ENCODE measurements around the gene TEX11. TPM values are rescaled to one million over a fixed set of nuclear protein-coding genes. Genes with fewer than 3 reads are reported as not detected.
"Not testable (repeated sequence)": the region's sequence is repeated elsewhere in the genome, so short reads cannot be mapped to it uniquely, and the experiment has no call there.

The TEX11 gene
- total RNA-seq, 1 donor from 2014 or later: not detected

DNA sequence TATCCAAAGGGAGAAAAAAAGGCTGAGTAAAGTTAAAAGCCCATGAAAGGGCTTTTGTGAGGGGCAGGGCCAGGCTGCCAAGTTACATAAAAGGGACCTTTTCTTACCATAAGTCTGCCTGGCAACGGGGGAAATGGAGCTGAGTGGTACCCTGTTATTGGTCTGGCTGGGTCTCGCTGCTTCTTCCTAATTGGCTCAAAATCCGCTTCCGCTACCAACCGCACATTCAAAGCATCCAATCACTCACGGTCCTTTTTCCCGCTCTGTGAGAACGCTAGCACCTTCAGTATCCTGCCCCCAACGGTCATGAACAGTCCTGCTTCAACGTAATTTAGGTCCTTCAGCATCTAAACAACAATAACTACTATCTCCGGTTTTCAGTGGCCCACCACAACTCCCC is 611 bp downstream of the TEX11 start:
- DNase-seq (ENCODE audit: low read depth) (no peak), FAIRE-seq (peak; percentile 79)
- H3K4me1 Mint-ChIP-seq (ENCODE audit: low read depth, unreplicated experiment): no peaks in the 10 kb centered on the region
- Histone ChIP-seq H4K20me1 (ENCODE audit: insufficient read depth, low read length) (no peaks in the 10 kb centered on the region), H3K9me3 (ENCODE audit: insufficient read depth, low read depth, low read length) (no peaks in the 10 kb centered on the region), H2AFZ (ENCODE audit: low read depth, low read length) (no peak overlapping the region), H3K9ac (ENCODE audit: low read length) (no peak overlapping the region), H3K4me1 (ENCODE audit: insufficient read depth, low read length) (no peaks in the 10 kb centered on the region), H3K27ac (ENCODE audit: low read depth, low read length) (no peak overlapping the region), H3K36me3 (ENCODE audit: insufficient read depth, low read length) (no peaks in the 10 kb centered on the region), H3K79me2 (ENCODE audit: insufficient read depth, low read length) (no peaks in the 10 kb centered on the region), H3K4me2 (ENCODE audit: low read length) (no peak overlapping the region), H3K4me3 (ENCODE audit: insufficient read depth, low read depth, low read length) (no peak overlapping the region), H3K27me3 (ENCODE audit: insufficient read depth, low read length) (no peaks in the 10 kb centered on the region)
- no peaks in the 10 kb centered on the region for H3K9me3 Mint-ChIP-seq (ENCODE audit: unreplicated experiment)
- no peak overlapping the region for H3K4me3 Mint-ChIP-seq (ENCODE audit: unreplicated experiment)
- no peak overlapping the region for H3K27ac Mint-ChIP-seq (ENCODE audit: unreplicated experiment)
- TF ChIP-seq CTCF (IDR thresholded peaks at IDR 0.05; ENCODE audit: insufficient read depth, low read depth, low read length) (no peak), EZH2 (IDR thresholded peaks at IDR 0.05; ENCODE audit: insufficient read depth, low read length) (no peak)
- H3K36me3 Mint-ChIP-seq (ENCODE audit: low read depth, unreplicated experiment): no peaks in the 10 kb centered on the region
- no peaks in the 10 kb centered on the region for H3K27me3 Mint-ChIP-seq (ENCODE audit: low read depth, unreplicated experiment)

DNA sequence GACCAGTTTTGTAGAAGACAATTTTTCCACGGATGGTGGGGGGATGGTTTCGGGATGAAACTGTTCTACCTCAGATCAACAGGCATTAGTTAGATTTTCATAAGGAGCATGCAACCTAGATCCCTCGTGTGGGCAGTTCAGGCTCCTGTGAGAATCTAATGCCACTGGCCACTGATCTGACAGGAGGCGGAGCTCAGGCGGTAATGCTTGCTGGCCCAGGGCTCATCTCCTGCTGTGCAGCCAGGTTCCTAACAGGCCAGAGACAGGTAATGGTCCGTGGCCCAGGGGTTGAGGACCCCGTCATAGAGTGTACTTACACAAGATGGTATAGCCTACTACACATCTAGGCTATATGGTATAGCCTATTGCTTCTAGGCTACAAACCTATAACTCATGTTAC is 7.0 kb downstream of the TEX11 start:
- no peak for DNase-seq (ENCODE audit: low read depth)
- no peaks in the 10 kb centered on the region for H3K9me3 ChIP-seq (ENCODE audit: insufficient read depth, low read depth, low read length)
- H3K27me3 ChIP-seq (ENCODE audit: insufficient read depth, low read length): no peaks in the 10 kb centered on the region
- no peak overlapping the region for H3K27ac ChIP-seq (ENCODE audit: low read depth, low read length)
- no peaks in the 10 kb centered on the region for H4K20me1 ChIP-seq (ENCODE audit: insufficient read depth, low read length)
- H3K4me3 Mint-ChIP-seq (ENCODE audit: unreplicated experiment): no peak overlapping the region
- H3K9ac ChIP-seq (ENCODE audit: low read length): no peak overlapping the region
- no peak overlapping the region for H3K4me2 ChIP-seq (ENCODE audit: low read length)
- no peaks in the 10 kb centered on the region for H3K36me3 Mint-ChIP-seq (ENCODE audit: low read depth, unreplicated experiment)
- no peak overlapping the region for H3K4me3 ChIP-seq (ENCODE audit: insufficient read depth, low read depth, low read length)
- H3K36me3 ChIP-seq (ENCODE audit: insufficient read depth, low read length): no peaks in the 10 kb centered on the region
- no peaks in the 10 kb centered on the region for H3K9me3 Mint-ChIP-seq (ENCODE audit: unreplicated experiment)
- no peak overlapping the region for H2AFZ ChIP-seq (ENCODE audit: low read depth, low read length)
- no peak for FAIRE-seq
- H3K4me1 ChIP-seq (ENCODE audit: insufficient read depth, low read length): no peaks in the 10 kb centered on the region
- H3K79me2 ChIP-seq (ENCODE audit: insufficient read depth, low read length): no peaks in the 10 kb centered on the region
- no peaks in the 10 kb centered on the region for H3K27me3 Mint-ChIP-seq (ENCODE audit: low read depth, unreplicated experiment)
- TF ChIP-seq CTCF (IDR thresholded peaks at IDR 0.05; ENCODE audit: insufficient read depth, low read depth, low read length): no peak
- no peak for TF ChIP-seq EZH2 (IDR thresholded peaks at IDR 0.05; ENCODE audit: insufficient read depth, low read length)
- H3K4me1 Mint-ChIP-seq (ENCODE audit: low read depth, unreplicated experiment): no peaks in the 10 kb centered on the region
- no peak overlapping the region for H3K27ac Mint-ChIP-seq (ENCODE audit: unreplicated experiment)

DNA sequence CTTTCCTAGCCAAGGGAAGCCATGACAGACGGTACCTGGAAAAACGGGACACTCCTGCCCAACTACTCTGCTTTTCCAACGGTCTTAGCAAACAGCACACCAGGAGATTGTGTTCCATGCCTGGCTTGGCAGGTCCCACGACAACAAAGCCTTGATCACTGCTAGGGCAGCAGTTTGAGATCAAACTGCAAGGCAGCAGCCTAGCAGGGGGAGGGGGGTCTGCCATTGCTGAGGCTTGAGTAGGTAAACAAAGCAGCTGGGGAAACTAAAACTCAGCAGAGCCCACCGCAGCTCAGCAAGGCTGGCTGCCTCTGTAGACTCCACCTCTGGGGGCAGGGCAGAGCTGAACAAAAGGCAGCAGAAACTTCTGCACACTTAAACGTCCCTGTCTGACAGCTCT is 18.1 kb downstream of the TEX11 start:
- H3K9ac ChIP-seq (ENCODE audit: low read length); H3K9me3 ChIP-seq (ENCODE audit: insufficient read depth, low read depth, low read length); H3K36me3 Mint-ChIP-seq (ENCODE audit: low read depth, unreplicated experiment); H2AFZ ChIP-seq (ENCODE audit: low read depth, low read length); H3K36me3 ChIP-seq (ENCODE audit: insufficient read depth, low read length); H3K4me1 ChIP-seq (ENCODE audit: insufficient read depth, low read length); H3K4me2 ChIP-seq (ENCODE audit: low read length); H3K4me1 Mint-ChIP-seq (ENCODE audit: low read depth, unreplicated experiment); DNase-seq (ENCODE audit: low read depth); FAIRE-seq; H3K27ac Mint-ChIP-seq (ENCODE audit: unreplicated experiment); H3K27me3 Mint-ChIP-seq (ENCODE audit: low read depth, unreplicated experiment); H3K79me2 ChIP-seq (ENCODE audit: insufficient read depth, low read length); H3K4me3 Mint-ChIP-seq (ENCODE audit: unreplicated experiment); H4K20me1 ChIP-seq (ENCODE audit: insufficient read depth, low read length); H3K4me3 ChIP-seq (ENCODE audit: insufficient read depth, low read depth, low read length); H3K27ac ChIP-seq (ENCODE audit: low read depth, low read length); H3K27me3 ChIP-seq (ENCODE audit: insufficient read depth, low read length); H3K9me3 Mint-ChIP-seq (ENCODE audit: unreplicated experiment): not testable (repeated sequence)

Measured in astrocyte (in vitro differentiated cells and primary cell).